Smooth muscle cell of trachea (primary cell): ENCODE data around the gene KLF13. TPM values are rescaled to one million over a fixed set of nuclear protein-coding genes. Genes with fewer than 3 reads are reported as not detected.

Experiments
- total RNA-seq: library from RNA; depleted of rRNA; stranded (reverse); fragments of >200 nt; gene quantifications from 2 replicates; pipeline ENCODE4 v1.2.1, GENCODE V29; 2014

Gene KLF13
- 32.9 and 45.8 TPM in 2 replicates for total RNA-seq

DNA sequence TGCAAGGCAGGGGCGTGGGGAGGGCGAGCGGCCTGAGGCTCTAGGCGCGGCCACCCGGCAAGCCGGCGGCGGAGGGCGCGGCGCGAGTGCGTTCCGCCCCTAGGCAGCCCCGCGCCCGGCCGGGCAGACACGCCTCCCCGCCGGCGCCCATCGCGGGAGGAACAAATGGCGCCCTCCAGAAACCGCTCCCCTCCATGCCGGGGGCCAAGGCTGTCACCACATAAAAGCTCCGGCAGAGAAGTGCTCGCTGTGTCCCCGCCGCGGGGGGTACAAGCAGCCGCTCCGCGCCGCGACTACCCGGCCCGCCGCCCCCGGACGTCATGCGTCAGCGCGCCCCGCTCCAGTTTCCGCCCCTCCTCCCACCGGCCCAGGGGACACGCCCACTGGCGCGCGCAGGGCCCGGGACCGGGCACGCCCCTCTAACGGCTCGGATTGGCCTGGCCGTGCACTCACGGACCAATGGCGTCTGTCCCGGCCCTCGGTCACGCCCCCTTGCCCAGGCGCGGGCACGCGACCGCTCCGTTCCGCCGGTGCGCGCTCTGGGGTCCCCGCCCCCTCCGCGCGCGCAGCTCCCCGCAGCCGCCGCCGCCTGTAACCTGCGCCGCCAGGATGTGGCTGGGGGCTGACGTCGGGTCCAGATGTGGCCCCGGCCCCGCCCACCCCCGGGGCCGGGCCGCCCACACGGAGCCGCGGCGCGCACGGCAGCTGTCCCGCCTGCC lies at the start of gene KLF13:
TSS of gene KLF13 (plus strand) at position 680 of the 719 bp plus-strand sequence. CDS start 378 bp downstream, outside the sequence.

Other genes with a start within 250 kb of the KLF13 start
- gene TRPM1, start 225.1 kb upstream of the KLF13 start, total RNA-seq = not detected in 2 replicates